GM06990 (cell line): ENCODE results near the gene RNF175.

Experiments
- DNase-seq: peaks from one replicate; pipeline ENCODE4 v3.0.0-alpha.2; 2011; ENCODE audit not compliant: insufficient read length; ENCODE audit errors: extremely low read depth
- H3K27me3 ChIP-seq: replicated peaks from 2 replicates; pipeline ENCODE4 v1.6.0; 2011; ENCODE audit warnings: low read length; ENCODE audit not compliant: control insufficient read depth, insufficient read depth
- H3K36me3 ChIP-seq: 2 replicates; pipeline ENCODE4 v1.5.1; 2011; ENCODE audit warnings: low read length; ENCODE audit not compliant: control insufficient read depth, insufficient read depth
- H3K4me3 ChIP-seq: replicated peaks from 2 replicates; pipeline ENCODE4 v1.5.1; 2011; ENCODE audit warnings: low read depth, mild to moderate bottlenecking, control low read depth, low read length
- CTCF ChIP-seq: IDR thresholded peaks from 2 replicates; pipeline ENCODE4 v1.5.1; 2011; ENCODE audit warnings: low read length, control low read depth, mild to moderate bottlenecking, inconsistent platforms; ENCODE audit not compliant: insufficient read depth, poor library complexity, severe bottlenecking

RNF175 gene

GRCh38 chr4:153787575-153787974 is 27.8 kb upstream of the RNF175 start:
- peaks cover 3% of the 10 kb centered on the region; the same call in 1 of the 2 replicates for H3K27me3 ChIP-seq
- TF ChIP-seq CTCF = no peak
- no peak for DNase-seq
- no peak overlapping the region for H3K4me3 ChIP-seq
- H3K36me3 ChIP-seq = no peaks in the 10 kb centered on the region

- no peak overlapping the region for H3K4me3 ChIP-seq
- no peak for TF ChIP-seq CTCF
- no peak for DNase-seq
- H3K27me3 ChIP-seq = peaks cover 3% of the 10 kb centered on the region; the same call in 1 of the 2 replicates
- H3K36me3 ChIP-seq = no peaks in the 10 kb centered on the region
Measured at GRCh38 chr4:153787061-153787560, 27.3 kb upstream of the RNF175 start.

GRCh38 chr4:153785910-153786721 is 26.3 kb upstream of the RNF175 start:
- peaks cover under 1% of the 10 kb centered on the region; the same call in 1 of the 2 replicates for H3K27me3 ChIP-seq
- no peak overlapping the region for H3K4me3 ChIP-seq
- DNase-seq = no peak
- peak; percentile 57 for TF ChIP-seq CTCF
- no peaks in the 10 kb centered on the region for H3K36me3 ChIP-seq

GRCh38 chr4:153784166-153784699 is 24.4 kb upstream of the RNF175 start:
- DNase-seq = no peak
- TF ChIP-seq CTCF = no peak
- Histone ChIP-seq H3K36me3 (no peaks in the 10 kb centered on the region), H3K27me3 (no peaks in the 10 kb centered on the region; the same call in 1 of the 2 replicates), H3K4me3 (no peak overlapping the region)

- Histone ChIP-seq H3K4me3 (no peak overlapping the region), H3K36me3 (no peaks in the 10 kb centered on the region), H3K27me3 (no peaks in the 10 kb centered on the region; the same call in 1 of the 2 replicates)
- DNase-seq = no peak
- no peak for TF ChIP-seq CTCF
Measured at GRCh38 chr4:153782581-153782980, 22.8 kb upstream of the RNF175 start.
